Fibroblast of the aortic adventitia (primary cell): ENCODE data around the gene SYNPO2L. TPM values are rescaled to one million over a fixed set of nuclear protein-coding genes. Genes with fewer than 3 reads are reported as not detected.

Source experiments
- DNase-seq: peaks from one replicate; pipeline ENCODE4 v3.0.0-alpha.2; 2010; ENCODE audit warnings: low read depth
- H3K4me3 ChIP-seq: 2 replicates; pipeline ENCODE4 v1.5.1; 2011; ENCODE audit warnings: low read depth, mild to moderate bottlenecking, control low read depth, low read length, moderate library complexity
- total RNA-seq: library from RNA; depleted of rRNA; stranded (reverse); fragments of >200 nt; gene quantifications from 2 replicates; pipeline ENCODE4 v1.2.3, GENCODE V29; 2012; ENCODE audit warnings: low replicate concordance
- TF ChIP-seq, protein P1 (sequence below): IDR thresholded peaks from 2 replicates; pipeline ENCODE4 v1.5.1; 2011; ENCODE audit warnings: mild to moderate bottlenecking, low read length, control low read depth, inconsistent platforms; ENCODE audit not compliant: insufficient read depth

SYNPO2L gene
- total RNA-seq, 1 donor: not detected

DNA sequence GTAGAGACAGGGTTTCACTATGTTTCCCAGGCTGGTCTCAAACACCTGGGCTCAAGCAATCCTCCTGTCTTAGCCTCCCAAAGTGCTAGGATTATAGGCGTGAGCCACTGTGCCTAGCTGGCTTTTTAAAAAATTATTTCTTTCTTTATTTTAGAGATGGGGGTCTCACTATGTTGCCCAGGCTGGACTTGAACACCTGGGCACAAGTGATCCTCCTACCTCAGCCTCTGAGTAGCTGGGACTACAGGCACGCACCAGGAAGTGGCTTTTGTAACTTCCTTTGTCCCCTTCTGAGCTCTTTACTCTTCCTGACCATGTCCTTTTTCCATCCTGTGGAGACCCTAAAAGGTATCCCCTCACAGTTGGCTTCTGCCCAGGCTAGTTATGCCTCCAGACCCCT, 12.5 kb downstream of the SYNPO2L start:
- TF ChIP-seq, protein P1, sequence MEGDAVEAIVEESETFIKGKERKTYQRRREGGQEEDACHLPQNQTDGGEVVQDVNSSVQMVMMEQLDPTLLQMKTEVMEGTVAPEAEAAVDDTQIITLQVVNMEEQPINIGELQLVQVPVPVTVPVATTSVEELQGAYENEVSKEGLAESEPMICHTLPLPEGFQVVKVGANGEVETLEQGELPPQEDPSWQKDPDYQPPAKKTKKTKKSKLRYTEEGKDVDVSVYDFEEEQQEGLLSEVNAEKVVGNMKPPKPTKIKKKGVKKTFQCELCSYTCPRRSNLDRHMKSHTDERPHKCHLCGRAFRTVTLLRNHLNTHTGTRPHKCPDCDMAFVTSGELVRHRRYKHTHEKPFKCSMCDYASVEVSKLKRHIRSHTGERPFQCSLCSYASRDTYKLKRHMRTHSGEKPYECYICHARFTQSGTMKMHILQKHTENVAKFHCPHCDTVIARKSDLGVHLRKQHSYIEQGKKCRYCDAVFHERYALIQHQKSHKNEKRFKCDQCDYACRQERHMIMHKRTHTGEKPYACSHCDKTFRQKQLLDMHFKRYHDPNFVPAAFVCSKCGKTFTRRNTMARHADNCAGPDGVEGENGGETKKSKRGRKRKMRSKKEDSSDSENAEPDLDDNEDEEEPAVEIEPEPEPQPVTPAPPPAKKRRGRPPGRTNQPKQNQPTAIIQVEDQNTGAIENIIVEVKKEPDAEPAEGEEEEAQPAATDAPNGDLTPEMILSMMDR: no peak
- DNase-seq: no peak
- no peak overlapping the region for H3K4me3 ChIP-seq

DNA sequence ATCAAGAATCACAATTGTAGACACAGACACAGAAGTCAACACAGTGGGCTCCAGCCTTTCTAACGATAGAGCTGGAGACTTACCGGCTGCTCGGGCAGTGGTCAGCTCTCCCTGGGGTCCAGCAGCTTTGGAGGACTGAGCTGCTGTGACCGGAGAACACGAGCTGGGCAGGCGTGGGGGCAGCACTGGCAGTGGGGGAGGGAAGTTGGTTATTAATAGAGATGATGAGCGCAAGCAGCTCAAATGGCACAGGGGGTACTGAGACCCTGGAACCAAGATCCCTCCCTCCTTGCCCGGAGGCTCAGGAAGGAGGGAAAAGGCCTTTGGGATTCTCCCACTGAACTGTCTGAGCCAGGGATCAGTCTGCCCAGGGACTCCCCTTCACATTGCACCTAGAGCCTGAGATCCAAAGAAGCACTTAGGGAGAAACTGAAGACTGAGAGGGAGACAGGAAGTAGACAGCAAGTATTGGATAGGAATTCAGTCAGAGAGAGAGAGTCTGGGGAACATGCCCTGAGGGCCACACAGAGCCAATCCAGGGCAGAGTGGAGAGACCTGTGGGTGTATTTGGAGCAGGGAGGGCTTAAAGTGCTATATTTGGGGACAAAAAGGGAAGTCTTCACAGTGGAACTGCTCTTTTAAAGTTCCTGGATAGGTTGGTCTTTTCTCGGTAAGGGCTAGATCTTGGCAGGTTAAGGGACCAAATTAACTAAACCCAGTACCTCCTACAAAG, 14.3 kb downstream of the SYNPO2L start, which contains the start of gene MYOZ1:
MYOZ1 (minus strand) TSS at position 147 of the 733 bp plus-strand sequence. CDS start 1,457 bp downstream, outside the sequence.
- DNase-seq: no peak
- no peak within 1 kb of the TSS for H3K4me3 ChIP-seq
- TF ChIP-seq, protein P1: no peak

DNA sequence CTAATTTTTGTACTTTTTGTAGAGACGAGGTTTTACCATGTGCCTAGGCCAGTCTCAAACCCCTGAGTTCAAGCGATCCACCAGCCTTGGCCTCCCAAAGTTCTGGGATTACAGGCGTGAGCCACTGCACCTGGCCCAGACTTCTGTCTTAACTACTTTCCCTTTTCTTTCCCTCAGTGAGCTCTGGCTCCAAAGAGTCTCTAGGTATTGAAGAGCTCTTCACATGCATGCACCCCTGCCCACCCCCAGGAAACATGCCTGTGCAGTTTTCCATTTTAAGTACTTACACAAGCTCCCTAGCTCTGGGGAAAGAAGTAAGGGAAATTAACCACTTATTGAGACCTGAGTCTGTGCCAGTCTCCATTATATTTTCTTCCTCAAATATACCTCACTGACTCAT, 16.5 kb downstream of the SYNPO2L start:
- DNase-seq: no peak
- TF ChIP-seq, protein P1: no peak
- no peak overlapping the region for H3K4me3 ChIP-seq

DNA sequence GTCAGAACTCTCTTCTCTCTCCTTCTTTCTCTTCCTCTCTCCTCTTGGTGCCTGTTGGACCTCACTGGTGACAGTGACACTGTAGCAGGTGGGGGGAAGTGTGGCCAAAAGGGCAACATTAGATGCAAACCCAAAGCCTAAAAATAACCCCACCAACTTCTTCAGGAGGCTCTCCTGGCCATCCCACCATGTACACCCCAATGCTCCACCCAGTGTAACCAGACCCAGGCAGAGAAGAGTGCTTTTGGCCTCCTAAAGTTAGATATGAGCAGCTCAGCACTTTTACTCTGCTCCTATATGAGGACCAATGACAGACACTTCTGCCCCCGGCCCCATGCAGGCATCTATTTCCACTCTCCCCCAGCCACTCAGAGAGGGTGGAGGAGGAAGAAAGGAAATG, 20.0 kb downstream of the SYNPO2L start:
- TF ChIP-seq, protein P1: no peak
- DNase-seq: no peak
- no peak overlapping the region for H3K4me3 ChIP-seq

DNA sequence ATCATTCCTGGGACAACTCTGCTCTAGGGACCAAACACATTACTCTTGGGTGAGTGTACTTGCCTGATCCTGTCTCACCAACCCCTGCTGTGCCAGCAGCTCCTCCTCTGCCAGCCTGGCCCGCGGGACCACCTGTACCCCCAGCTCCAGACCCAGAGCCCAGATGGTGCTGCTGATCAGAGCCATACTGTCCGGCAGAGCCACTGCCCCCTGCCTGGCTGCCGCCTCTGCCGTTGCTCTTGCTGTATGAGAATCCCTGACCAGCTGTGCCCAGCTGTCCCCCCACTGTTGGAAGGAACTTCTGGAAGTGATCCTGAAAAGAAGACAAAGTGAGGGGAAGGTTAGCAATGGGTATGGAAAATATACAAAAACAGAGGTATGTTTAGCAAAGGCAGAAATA, 21.4 kb downstream of the SYNPO2L start:
- H3K4me3 ChIP-seq: no peak overlapping the region
- DNase-seq: no peak
- TF ChIP-seq, protein P1: no peak

DNA sequence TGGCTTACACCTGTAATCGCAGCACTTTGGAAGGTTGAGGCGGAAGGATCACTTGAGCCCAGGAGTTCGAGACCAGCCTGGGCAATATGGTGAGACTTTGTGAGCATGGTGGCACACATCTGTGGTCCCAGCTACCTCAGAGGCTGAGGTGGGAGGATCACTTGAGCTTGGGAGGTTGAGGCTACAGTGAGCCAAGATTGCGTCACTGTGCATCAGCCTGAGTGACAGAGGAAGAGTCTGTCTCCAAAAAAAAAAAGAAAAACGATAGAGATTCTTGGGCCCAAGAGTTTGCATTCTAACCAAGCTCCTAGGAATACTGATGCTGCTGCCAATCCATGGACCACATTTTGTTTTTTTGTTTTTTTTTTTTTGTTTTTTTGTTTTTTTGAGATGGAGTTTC, 26.7 kb downstream of the SYNPO2L start:
- DNase-seq: no peak
- H3K4me3 ChIP-seq: no peak overlapping the region
- TF ChIP-seq, protein P1: no peak

DNA sequence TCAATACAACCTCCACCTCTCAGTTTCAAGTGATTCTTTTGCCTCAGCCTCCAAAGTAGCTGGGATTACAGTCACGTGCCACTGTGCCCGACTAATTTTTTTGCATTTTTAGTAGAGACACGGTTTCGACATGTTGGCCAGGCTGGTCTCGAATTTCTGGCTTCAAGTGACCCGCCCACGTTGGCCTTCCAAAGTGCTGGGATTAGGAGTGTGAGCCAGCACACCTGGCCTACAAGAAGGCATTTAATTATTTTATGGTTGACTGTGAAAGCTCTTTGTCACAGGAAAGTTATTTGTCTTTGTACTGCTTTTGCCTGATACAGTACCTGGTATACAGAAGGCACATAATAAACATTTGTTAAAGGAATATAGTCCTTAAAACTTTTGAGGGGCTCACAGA, 27.4 kb downstream of the SYNPO2L start:
- no peak overlapping the region for H3K4me3 ChIP-seq
- DNase-seq: no peak
- TF ChIP-seq, protein P1: no peak
